ENCODE data around the gene HOXA3.

The HOXA3 gene

DNA sequence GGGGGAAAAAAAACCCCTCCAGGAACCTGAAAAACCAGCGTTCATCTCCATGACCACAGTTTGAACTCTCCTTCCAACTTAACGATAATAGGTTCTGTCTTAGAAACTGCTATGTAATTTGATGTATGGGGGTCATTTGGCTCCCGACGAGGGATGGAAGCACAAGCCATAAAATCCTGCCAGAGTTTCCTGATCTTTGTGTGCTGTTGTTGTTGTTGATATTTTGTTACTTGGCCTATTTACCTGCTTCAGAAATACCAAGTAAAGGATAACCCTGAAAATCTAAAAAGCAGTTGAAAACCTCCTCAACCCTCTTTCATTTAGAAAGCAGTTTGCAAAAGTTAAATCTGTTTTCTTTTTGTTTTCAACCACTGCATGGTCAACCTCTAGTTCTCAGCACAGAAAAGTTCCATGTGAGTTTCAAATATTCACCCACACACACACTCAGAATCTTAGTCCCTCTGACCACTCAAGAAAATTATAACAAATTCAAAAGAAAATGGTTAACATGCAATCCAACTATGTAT, 40.6 kb downstream of the HOXA3 start:
- no peaks in the 10 kb centered on the region for H3K36me3 ChIP-seq (ENCODE audit: control insufficient read depth, insufficient read depth, low read length)
- H3K9me3 ChIP-seq (ENCODE audit: control insufficient read depth, insufficient read depth, low read length): no peaks in the 10 kb centered on the region
- no peak overlapping the region for H3K4me3 ChIP-seq (ENCODE audit: low read depth, low read length)
- peaks cover 95% of the 10 kb centered on the region for H3K27me3 ChIP-seq (ENCODE audit: control insufficient read depth, insufficient read depth, low read length)
- no peak overlapping the region for H3K9ac ChIP-seq (ENCODE audit: low read depth, low read length)
- H3K4me1 ChIP-seq (ENCODE audit: control insufficient read depth, insufficient read depth, low read length): peaks cover 3% of the 10 kb centered on the region

DNA sequence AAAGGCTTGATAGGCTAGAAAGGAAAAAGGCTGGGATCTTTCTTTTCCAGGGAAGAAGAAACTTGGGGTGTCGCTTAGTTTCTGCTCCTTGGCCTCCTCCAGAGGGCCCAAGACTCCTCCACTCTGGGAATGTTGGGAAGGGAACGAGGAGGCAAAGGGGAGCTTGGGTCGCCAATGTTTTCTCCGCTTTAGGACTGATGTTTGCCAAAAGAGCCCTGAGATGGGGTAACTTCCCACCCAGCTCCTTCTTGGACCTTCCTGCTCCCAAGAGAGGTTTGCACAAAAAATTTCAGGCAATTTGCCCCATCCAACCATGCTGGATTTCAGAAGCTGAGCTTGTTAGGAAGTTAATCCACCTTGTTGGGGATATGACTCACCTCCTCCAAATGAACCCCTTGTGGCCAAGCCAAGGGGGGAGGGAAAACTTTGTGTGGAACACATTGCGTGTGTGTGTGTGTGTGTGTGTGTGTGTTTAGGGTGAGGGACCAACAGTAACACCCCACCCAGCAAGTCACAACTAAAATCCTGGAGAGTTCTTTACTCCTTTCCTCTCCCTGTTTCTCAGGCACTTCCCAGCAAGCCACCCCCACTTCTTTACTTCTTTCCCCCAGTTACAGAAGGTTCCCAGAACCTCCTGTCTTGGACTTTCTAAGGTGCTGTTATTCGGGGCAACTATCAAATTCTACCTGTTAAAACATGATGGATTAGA, 41.2 kb downstream of the HOXA3 start:
- H3K9me3 ChIP-seq (ENCODE audit: control insufficient read depth, insufficient read depth, low read length): no peaks in the 10 kb centered on the region
- no peak overlapping the region for H3K9ac ChIP-seq (ENCODE audit: low read depth, low read length)
- peaks cover 95% of the 10 kb centered on the region for H3K27me3 ChIP-seq (ENCODE audit: control insufficient read depth, insufficient read depth, low read length)
- no peaks in the 10 kb centered on the region for H3K36me3 ChIP-seq (ENCODE audit: control insufficient read depth, insufficient read depth, low read length)
- H3K4me1 ChIP-seq (ENCODE audit: control insufficient read depth, insufficient read depth, low read length): peaks cover 3% of the 10 kb centered on the region
- peak overlapping the region; percentile 68 for H3K4me3 ChIP-seq (ENCODE audit: low read depth, low read length)

DNA sequence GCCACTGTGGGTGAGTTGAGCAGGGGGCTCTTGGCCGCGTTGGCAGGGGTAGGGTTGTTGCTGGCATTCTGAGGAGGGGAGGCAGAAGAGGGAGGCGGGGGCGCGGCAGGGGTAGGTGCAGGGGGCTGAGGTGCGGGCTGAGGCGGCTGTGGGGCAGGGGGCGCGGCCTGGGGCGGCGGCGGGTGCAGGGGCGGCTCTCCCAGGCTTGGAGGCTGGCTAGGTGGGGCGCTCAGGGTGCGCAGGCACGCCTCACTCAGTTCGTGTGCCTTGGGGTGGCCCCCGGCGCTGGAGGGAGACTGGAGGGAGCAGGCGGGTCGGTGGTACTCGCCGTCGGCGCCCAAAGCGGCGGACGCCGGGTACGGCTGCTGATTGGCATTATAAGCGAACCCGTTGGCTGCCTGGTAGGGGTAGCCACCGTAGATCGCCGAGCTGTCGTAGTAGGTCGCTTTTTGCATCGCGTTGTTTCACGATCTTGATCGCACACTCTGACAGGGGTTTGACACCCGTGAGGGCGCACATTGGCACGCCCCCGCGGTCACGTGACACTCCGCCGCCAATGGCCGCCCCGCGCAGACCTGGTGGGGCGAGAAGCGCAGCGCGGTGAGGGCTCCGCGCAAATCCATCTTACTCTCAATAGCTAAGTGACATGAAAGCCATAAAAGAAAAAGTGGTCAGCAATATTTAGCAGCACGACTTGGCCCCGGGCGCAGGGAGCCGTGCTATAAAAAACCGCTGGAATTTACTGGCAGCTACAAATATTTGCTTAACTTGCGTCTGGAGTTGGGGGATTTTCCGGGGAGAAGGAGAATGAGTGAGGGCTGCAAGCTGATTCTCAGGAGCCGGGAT, 42.0 kb downstream of the HOXA3 start:
- Histone ChIP-seq H3K4me1 (ENCODE audit: control insufficient read depth, insufficient read depth, low read length) (peaks cover 3% of the 10 kb centered on the region), H3K36me3 (ENCODE audit: control insufficient read depth, insufficient read depth, low read length) (no peaks in the 10 kb centered on the region), H3K9me3 (ENCODE audit: control insufficient read depth, insufficient read depth, low read length) (no peaks in the 10 kb centered on the region), H3K27me3 (ENCODE audit: control insufficient read depth, insufficient read depth, low read length) (peaks cover 95% of the 10 kb centered on the region), H3K9ac (ENCODE audit: low read depth, low read length) (no peak overlapping the region), H3K4me3 (ENCODE audit: low read depth, low read length) (peak overlapping the region; percentile 68)

DNA sequence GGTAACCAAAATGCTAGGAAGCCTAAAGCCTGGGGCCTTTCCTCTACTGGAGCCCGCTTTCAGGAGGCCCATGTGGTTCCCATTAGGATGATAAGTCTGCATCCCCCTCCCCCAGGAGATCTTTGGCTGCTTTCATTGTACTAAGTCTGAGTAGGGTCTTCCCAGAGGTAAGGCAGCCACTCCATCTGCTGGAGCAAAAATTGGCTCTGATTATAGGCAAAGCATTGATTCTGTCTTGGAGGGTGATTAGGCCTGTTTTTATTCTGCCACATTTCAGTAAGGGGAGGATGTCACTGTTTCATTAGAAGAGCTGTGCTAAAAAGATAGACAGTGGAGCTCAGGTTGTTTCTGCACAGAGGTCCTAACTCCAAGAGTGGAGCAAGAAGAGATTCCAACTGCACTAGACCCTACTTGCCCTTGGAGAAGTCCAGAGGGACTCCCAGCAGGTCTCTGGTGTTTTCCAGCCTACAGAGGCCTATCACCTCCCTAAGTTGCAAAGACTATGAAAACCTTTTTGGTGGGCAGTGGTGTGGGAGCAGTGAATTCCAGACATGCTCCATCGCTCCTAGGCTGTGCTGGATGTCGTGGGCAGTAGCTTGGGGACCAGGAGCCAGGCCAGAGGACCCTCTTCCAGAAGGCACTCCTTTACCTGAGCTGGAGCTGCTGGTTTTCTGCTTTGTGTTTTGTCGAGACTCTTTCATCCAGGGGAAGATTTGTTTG, 42.8 kb downstream of the HOXA3 start:
- no peak overlapping the region for H3K9ac ChIP-seq (ENCODE audit: low read depth, low read length)
- H3K36me3 ChIP-seq (ENCODE audit: control insufficient read depth, insufficient read depth, low read length): no peaks in the 10 kb centered on the region
- H3K27me3 ChIP-seq (ENCODE audit: control insufficient read depth, insufficient read depth, low read length): peaks cover 96% of the 10 kb centered on the region
- H3K9me3 ChIP-seq (ENCODE audit: control insufficient read depth, insufficient read depth, low read length): no peaks in the 10 kb centered on the region
- H3K4me1 ChIP-seq (ENCODE audit: control insufficient read depth, insufficient read depth, low read length): peaks cover 3% of the 10 kb centered on the region
- peak overlapping the region; percentile 19 for H3K4me3 ChIP-seq (ENCODE audit: low read depth, low read length)

DNA sequence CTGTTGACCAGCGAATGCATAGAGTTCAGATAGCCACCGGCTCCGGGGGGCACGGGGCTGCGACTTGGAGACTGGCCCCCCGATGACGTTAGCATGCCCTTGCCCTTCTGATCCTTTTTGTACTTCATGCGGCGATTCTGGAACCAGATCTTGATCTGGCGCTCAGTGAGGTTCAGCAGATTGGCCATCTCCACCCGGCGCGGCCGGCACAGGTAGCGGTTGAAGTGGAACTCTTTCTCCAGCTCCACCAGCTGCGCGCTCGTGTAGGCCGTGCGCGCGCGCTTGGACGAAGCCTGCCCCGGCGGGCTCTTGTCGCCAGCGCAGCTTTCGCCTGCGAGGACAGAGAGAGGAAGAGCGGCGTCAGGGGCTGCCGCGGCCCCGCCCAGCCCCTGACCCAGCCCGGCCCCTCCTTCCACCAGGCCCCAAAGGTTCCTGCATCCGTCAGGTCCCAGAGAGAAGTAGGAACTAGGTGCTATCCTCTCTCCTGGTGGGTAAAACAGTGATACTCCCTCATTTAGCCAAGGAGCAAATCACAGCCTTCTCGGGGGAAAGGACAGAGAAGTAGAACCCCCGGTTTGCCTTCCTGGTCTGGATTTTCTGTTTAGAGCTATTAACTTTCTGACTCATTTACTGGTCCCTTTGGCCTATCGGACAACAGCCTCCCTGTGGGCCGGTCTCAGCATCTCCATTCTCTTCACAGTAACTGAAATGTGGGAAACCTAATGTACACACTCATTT, 43.8 kb downstream of the HOXA3 start:
- no peaks in the 10 kb centered on the region for H3K9me3 ChIP-seq (ENCODE audit: control insufficient read depth, insufficient read depth, low read length)
- H3K36me3 ChIP-seq (ENCODE audit: control insufficient read depth, insufficient read depth, low read length): no peaks in the 10 kb centered on the region
- H3K4me3 ChIP-seq (ENCODE audit: low read depth, low read length): peak overlapping the region; percentile 39
- peaks cover 3% of the 10 kb centered on the region for H3K4me1 ChIP-seq (ENCODE audit: control insufficient read depth, insufficient read depth, low read length)
- H3K9ac ChIP-seq (ENCODE audit: low read depth, low read length): no peak overlapping the region
- H3K27me3 ChIP-seq (ENCODE audit: control insufficient read depth, insufficient read depth, low read length): peaks cover 99% of the 10 kb centered on the region

DNA sequence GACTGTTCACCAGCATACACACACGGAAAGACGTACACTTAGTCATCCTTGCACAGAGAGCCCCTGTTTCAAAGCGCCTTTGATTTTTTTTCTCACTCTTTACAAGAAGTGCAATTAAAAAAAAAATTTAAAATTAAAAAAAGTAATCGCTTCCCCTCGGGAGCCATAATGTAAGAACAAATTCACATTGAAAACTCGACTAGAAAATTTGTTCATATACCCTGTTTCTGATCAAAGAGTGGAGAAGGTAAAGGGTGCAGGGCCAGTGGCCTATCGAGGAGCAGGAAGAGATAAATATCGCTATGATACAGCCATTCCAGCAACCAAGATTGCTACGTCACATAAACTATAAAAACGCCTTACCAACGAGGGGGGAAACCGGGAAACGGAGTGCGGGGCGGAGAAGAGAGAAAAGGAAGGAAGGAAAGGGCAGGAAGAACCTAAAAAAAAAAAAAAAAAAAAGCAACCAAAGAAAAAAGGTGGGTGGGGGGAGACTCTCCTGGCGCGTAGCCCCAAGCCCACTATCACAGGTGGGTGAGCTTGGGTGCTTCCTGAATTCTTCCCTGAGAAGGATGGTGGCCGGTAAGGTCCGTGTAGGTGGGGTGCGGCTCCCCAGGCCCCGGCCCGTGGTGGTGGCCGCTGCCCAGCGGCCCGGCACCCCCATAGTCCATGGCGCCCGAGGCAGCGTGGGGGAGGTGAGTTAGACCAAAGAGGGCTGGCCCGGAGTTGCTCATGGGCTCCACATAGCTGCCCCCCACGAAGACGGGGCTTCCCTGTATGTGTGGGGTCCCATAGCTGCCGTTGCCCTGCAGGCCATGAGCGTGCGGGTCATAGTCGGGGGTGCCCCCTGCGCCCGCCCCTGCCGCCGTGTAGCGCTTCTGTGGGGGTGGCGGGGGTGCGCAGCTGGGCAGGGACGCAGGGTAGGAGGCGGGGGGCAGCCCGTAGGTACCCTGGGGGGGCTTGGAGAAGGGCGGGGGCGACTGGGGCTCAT, 44.7 kb downstream of the HOXA3 start:
- H3K36me3 ChIP-seq (ENCODE audit: control insufficient read depth, insufficient read depth, low read length): no peaks in the 10 kb centered on the region
- H3K4me3 ChIP-seq (ENCODE audit: low read depth, low read length): peak overlapping the region; percentile 26
- no peaks in the 10 kb centered on the region for H3K9me3 ChIP-seq (ENCODE audit: control insufficient read depth, insufficient read depth, low read length)
- no peaks in the 10 kb centered on the region for H3K4me1 ChIP-seq (ENCODE audit: control insufficient read depth, insufficient read depth, low read length)
- H3K9ac ChIP-seq (ENCODE audit: low read depth, low read length): no peak overlapping the region
- peaks cover 99% of the 10 kb centered on the region for H3K27me3 ChIP-seq (ENCODE audit: control insufficient read depth, insufficient read depth, low read length)

DNA sequence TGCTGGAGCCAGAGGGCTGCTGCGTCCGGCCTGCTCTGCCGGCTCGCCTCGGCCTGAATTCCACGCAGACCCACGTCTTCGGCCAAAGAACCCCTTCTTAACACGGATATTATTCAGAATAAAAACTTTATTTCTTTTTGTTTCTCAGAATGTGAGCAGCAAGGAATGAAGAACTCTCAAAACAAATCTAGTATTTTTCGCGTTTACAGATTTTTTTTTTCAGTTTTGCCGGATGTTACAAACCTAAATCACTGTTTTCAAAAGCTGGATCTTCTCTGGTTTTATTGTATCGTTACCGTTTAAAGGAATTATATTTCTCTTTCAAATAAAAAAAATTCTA, 45.5 kb downstream of the HOXA3 start:
- H3K9ac ChIP-seq (ENCODE audit: low read depth, low read length): no peak overlapping the region
- H3K4me1 ChIP-seq (ENCODE audit: control insufficient read depth, insufficient read depth, low read length): no peaks in the 10 kb centered on the region
- H3K36me3 ChIP-seq (ENCODE audit: control insufficient read depth, insufficient read depth, low read length): no peaks in the 10 kb centered on the region
- H3K4me3 ChIP-seq (ENCODE audit: low read depth, low read length): peak overlapping the region; percentile 35
- no peaks in the 10 kb centered on the region for H3K9me3 ChIP-seq (ENCODE audit: control insufficient read depth, insufficient read depth, low read length)
- H3K27me3 ChIP-seq (ENCODE audit: control insufficient read depth, insufficient read depth, low read length): peaks cover 99% of the 10 kb centered on the region

DNA sequence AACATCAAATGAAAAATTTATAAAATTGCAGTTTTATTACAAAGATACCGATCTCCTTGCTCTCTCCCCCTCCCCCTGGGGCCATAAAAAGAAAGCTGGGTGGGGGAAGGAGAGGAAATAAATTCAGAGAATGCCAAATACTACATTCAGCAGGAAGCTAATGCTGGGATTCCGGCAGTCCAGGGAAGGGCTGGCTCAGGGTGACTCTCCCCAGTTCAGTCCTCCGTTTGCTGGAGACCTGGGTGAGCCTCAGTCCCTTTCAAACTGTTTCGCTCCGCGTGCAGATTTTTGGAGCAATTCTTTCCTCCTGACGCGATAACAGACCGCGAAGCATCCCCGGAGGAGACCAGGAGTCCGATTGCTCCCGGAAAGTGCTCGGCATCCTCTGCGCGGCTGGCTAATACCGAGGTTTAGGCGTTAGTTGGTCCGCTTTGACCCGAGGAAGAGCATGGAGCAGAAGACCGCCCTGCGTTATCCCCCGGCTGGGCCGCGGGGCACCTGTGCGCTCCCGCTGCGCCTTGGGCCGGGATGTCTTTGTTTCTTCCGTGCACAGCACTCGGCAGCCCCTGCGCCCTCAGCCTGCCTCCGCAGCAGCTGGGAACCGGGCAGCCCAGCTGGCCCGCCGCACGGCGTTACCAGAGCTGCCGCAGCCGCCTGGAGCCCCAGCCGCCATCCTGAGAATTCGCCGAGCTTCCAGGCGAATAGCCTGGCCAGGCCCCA, 46.0 kb downstream of the HOXA3 start:
- no peak overlapping the region for H3K9ac ChIP-seq (ENCODE audit: low read depth, low read length)
- H3K4me3 ChIP-seq (ENCODE audit: low read depth, low read length): peak overlapping the region; percentile 35
- peaks cover 99% of the 10 kb centered on the region for H3K27me3 ChIP-seq (ENCODE audit: control insufficient read depth, insufficient read depth, low read length)

DNA sequence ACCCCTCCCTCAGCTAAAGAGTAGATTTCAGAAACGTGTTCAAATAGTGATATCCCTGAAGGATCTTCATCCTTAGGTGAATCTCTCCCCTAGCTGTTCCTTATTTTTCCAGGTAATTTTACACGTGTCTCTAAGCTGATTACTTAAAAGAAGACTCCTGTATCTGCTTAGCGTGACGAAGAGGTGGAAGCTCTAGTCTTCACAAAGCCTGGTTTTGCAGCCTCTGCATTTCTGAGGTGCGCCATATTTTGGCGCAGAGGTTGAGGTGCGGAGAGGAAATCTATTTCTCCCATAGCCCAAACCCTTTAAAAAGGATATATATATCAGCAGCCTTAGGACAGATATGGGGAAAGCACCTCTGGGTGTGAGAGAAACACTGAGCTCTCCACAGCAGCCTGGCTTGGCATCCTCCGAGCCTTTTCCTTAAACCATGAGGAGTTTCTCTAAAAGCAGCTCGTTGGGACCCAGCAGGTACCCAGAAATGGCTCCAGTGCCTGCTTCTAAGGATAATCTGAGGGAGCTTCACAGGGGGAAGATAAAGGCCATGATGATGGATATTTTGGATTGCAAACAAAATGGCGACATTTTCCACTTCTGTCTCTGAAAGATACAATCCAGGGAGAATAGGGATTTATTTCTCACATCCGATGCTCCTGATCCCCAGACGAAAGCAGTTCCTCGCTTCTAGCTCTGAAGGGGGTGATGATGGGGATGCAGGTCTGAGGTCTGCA, 46.9 kb downstream of the HOXA3 start:
- Histone ChIP-seq H3K9ac (ENCODE audit: low read depth, low read length) (no peak overlapping the region), H3K4me3 (ENCODE audit: low read depth, low read length) (no peak overlapping the region), H3K36me3 (ENCODE audit: control insufficient read depth, insufficient read depth, low read length) (no peaks in the 10 kb centered on the region), H3K27me3 (ENCODE audit: control insufficient read depth, insufficient read depth, low read length) (peaks cover 99% of the 10 kb centered on the region), H3K9me3 (ENCODE audit: control insufficient read depth, insufficient read depth, low read length) (no peaks in the 10 kb centered on the region), H3K4me1 (ENCODE audit: control insufficient read depth, insufficient read depth, low read length) (peaks cover 7% of the 10 kb centered on the region)

More for the DNA sequence above, 46.0 kb downstream of the HOXA3 start:
- H3K36me3 ChIP-seq (ENCODE audit: control insufficient read depth, insufficient read depth, low read length): no peaks in the 10 kb centered on the region
- H3K4me1 ChIP-seq (ENCODE audit: control insufficient read depth, insufficient read depth, low read length): no peaks in the 10 kb centered on the region
- H3K9me3 ChIP-seq (ENCODE audit: control insufficient read depth, insufficient read depth, low read length): no peaks in the 10 kb centered on the region

All from iPS-15b (cell line).